ENCODE measurements around the gene COG7. TPM values are rescaled to one million over a fixed set of nuclear protein-coding genes. Genes with fewer than 3 reads are reported as not detected.

COG7 gene
- total RNA-seq, 1 donor from 2014 or later, result 25.9 TPM

DNA sequence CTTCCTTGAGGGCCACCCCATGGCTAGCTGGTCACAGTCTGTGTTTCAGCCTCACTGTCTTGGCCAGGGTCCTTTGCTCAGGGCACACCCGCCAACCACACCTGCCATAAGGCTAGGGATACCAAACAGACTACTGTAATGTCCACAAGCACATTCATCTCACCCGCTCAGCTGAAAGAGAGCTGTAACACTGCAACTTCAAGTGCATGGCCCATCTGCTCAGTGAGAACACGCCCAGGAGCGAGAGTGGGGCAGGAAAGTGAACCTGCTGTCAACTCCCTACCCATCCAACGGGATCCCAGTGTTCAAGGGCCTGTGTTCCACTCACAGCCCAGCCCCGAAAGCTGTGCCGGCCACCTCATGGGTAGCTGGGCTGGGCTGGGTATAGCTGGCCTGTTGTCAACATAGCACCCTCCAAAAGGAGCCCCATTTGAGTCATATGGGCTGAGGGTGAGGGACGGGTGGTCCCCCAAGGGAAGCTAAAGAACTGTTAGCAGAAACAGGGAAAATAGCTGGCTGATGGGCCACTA is 95.2 kb downstream of the COG7 start:
- no peaks in the 10 kb centered on the region for H3K36me3 ChIP-seq
- no peak overlapping the region for H3K27ac ChIP-seq
- H3K27me3 ChIP-seq, result no peaks in the 10 kb centered on the region
- TF ChIP-seq, protein P1, sequence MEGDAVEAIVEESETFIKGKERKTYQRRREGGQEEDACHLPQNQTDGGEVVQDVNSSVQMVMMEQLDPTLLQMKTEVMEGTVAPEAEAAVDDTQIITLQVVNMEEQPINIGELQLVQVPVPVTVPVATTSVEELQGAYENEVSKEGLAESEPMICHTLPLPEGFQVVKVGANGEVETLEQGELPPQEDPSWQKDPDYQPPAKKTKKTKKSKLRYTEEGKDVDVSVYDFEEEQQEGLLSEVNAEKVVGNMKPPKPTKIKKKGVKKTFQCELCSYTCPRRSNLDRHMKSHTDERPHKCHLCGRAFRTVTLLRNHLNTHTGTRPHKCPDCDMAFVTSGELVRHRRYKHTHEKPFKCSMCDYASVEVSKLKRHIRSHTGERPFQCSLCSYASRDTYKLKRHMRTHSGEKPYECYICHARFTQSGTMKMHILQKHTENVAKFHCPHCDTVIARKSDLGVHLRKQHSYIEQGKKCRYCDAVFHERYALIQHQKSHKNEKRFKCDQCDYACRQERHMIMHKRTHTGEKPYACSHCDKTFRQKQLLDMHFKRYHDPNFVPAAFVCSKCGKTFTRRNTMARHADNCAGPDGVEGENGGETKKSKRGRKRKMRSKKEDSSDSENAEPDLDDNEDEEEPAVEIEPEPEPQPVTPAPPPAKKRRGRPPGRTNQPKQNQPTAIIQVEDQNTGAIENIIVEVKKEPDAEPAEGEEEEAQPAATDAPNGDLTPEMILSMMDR (IDR thresholded peaks at IDR 0.05), result no peak
- DNase-seq (ENCODE audit: low spot score in 2 of 2), result no peak
- no peak overlapping the region for H3K4me3 ChIP-seq
- H3K9me3 ChIP-seq, result no peaks in the 10 kb centered on the region
- intact Hi-C loops (cut with DNase I), result no loop called here
- no peaks in the 10 kb centered on the region for H3K4me1 ChIP-seq

GRCh38 chr16:23356941-23357340 is 96.0 kb downstream of the COG7 start:
- TF ChIP-seq, protein P1 (IDR thresholded peaks at IDR 0.05), result no peak
- Histone ChIP-seq H3K4me1 (no peaks in the 10 kb centered on the region), H3K9me3 (no peaks in the 10 kb centered on the region), H3K27ac (no peak overlapping the region), H3K4me3 (no peak overlapping the region), H3K27me3 (no peaks in the 10 kb centered on the region), H3K36me3 (no peaks in the 10 kb centered on the region)
- no peak for DNase-seq (ENCODE audit: low spot score in 2 of 2)
- intact Hi-C loops (cut with DNase I), result no loop called here

DNA sequence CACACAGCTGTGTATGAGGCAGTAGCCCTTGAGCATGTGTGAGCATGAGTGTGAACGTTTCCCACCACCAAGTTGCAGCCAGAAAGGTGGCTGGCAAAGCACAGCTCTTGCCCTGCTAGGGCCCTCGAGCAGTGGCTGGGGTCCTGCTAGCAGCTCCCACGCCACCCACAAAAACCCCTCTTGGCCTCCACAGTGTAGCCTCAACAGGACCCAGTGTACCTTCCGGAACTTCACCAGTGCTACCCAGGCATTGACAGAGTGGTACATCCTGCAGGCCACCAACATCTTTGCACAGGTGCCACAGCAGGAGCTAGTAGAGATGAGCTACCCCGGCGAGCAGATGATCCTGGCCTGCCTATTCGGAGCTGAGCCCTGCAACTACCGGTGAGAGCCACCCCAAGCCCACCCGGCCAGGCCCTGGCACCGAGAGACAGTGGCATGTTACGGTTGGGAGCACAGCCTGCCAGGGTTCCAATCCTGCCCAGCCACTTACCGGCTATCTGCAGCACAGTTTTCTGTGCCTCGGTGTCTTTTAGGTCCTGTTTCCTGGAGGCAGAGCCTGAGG is 97.8 kb downstream of the COG7 start:
- Histone ChIP-seq H3K9me3 (no peaks in the 10 kb centered on the region), H3K4me1 (no peaks in the 10 kb centered on the region), H3K27me3 (no peaks in the 10 kb centered on the region), H3K36me3 (no peaks in the 10 kb centered on the region), H3K27ac (no peak overlapping the region), H3K4me3 (no peak overlapping the region)
- DNase-seq (ENCODE audit: low spot score in 2 of 2), result no peak
- intact Hi-C loops (cut with DNase I), result no loop called here
- TF ChIP-seq, protein P1 (IDR thresholded peaks at IDR 0.05), result no peak

- H3K27me3 ChIP-seq, result no peaks in the 10 kb centered on the region
- no peaks in the 10 kb centered on the region for H3K36me3 ChIP-seq
- H3K4me3 ChIP-seq, result no peak overlapping the region
- no peak for DNase-seq (ENCODE audit: low spot score in 2 of 2)
- intact Hi-C loops (cut with DNase I), result no loop called here
- TF ChIP-seq, protein P1 (IDR thresholded peaks at IDR 0.05), result no peak
- no peaks in the 10 kb centered on the region for H3K4me1 ChIP-seq
- no peak overlapping the region for H3K27ac ChIP-seq
- no peaks in the 10 kb centered on the region for H3K9me3 ChIP-seq
Measured at GRCh38 chr16:23354246-23354645, 98.7 kb downstream of the COG7 start.

DNA sequence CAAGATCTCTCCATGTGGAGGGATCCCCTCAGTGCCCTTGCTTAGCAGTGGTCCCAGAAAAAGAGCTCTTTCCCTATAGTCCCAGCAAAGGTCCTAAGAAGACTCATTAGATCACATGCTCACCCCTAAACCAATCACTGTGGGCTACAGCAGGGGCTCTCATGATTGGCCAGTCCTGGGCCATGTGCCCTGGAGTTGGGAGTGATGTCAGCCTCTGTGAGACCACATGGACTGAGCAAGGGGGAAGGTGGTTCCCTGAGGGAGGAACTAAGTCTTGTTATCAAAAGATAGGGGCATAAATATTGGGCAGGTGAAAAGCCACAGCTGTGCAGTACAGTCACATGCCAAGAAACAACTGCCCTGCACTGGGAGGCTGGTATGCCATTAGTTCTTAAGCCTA is 99.5 kb downstream of the COG7 start:
- Histone ChIP-seq H3K4me1 (no peaks in the 10 kb centered on the region), H3K4me3 (no peak overlapping the region), H3K27me3 (no peaks in the 10 kb centered on the region), H3K36me3 (no peaks in the 10 kb centered on the region), H3K9me3 (no peaks in the 10 kb centered on the region), H3K27ac (no peak overlapping the region)
- intact Hi-C loops (cut with DNase I), result no loop called here
- no peak for DNase-seq (ENCODE audit: low spot score in 2 of 2)
- TF ChIP-seq, protein P1 (IDR thresholded peaks at IDR 0.05), result no peak

GRCh38 chr16:23351360-23351759 is 101.6 kb downstream of the COG7 start:
- Histone ChIP-seq H3K36me3 (no peaks in the 10 kb centered on the region), H3K4me3 (no peak overlapping the region), H3K27me3 (no peaks in the 10 kb centered on the region), H3K4me1 (no peaks in the 10 kb centered on the region), H3K9me3 (no peaks in the 10 kb centered on the region), H3K27ac (no peak overlapping the region)
- TF ChIP-seq, protein P1 (IDR thresholded peaks at IDR 0.05), result no peak
- intact Hi-C loops (cut with DNase I), result no loop called here
- no peak for DNase-seq (ENCODE audit: low spot score in 2 of 2)

All from ascending aorta (tissue), 2 donors.